ENCODE measurements around the gene PEX13. TPM values are rescaled to one million over a fixed set of nuclear protein-coding genes. Genes with fewer than 3 reads are reported as not detected.

The PEX13 gene
- 61.4 TPM for total RNA-seq

GRCh38 chr2:61017556-61018317, at the start of gene PEX13, which contains the start of gene PUS10:
PEX13 (plus strand) TSS chr2:61017720; CDS start chr2:61017760, 40 bp downstream.
PUS10 (minus strand) TSS chr2:61018255; CDS start chr2:61011890, 6,365 bp downstream.

GRCh38 chr2:61065714-61066709, 48.5 kb downstream of the PEX13 start, which contains the start of gene SANBR:
SANBR (plus strand) TSS chr2:61065871; CDS start chr2:61070351, 4,480 bp downstream.

Other genes with a start within 250 kb of the PEX13 start
- 24.2 TPM for gene REL, start 136.1 kb upstream of the PEX13 start, total RNA-seq
- gene PUS10, start 535 bp downstream of the PEX13 start, total RNA-seq, result 9.3 TPM
- 36.4 TPM for gene SANBR, start 48.2 kb downstream of the PEX13 start, total RNA-seq
- 15.8 TPM for gene C2orf74, start 144.5 kb downstream of the PEX13 start, total RNA-seq